ENCODE results near the gene DNAJC13. TPM values are rescaled to one million over a fixed set of nuclear protein-coding genes. Genes with fewer than 3 reads are reported as not detected.

The DNAJC13 gene
- total RNA-seq, 1 experiment from 2014 or later: 28.8 TPM

GRCh38 chr3:132394320-132394719 is 23.0 kb upstream of the DNAJC13 start:
- H3K27me3 ChIP-seq (ENCODE audit: insufficient read depth, low read length): no peaks in the 10 kb centered on the region
- TF ChIP-seq SIN3A (IDR thresholded peaks at IDR 0.05; ENCODE audit: low read depth): no peak
- no peak for TF ChIP-seq FOSL1 (IDR thresholded peaks at IDR 0.05; ENCODE audit: low read depth)
- no peak for TF ChIP-seq EZH2phosphoT487 (IDR thresholded peaks at IDR 0.05; ENCODE audit: borderline replicate concordance)
- TF ChIP-seq EGR1 (IDR thresholded peaks at IDR 0.05; ENCODE audit: low read depth): no peak
- no peak for TF ChIP-seq ZFX (IDR thresholded peaks at IDR 0.05)
- H3K36me3 ChIP-seq (ENCODE audit: control insufficient read depth in 1 of 2, insufficient read depth in 2 of 2, low read length in 2 of 2): no peaks in the 10 kb centered on the region
- H3K79me2 ChIP-seq (ENCODE audit: insufficient read depth, low read length): no peaks in the 10 kb centered on the region
- no TSS peak for BruUV-seq (replicated peaks)
- H3K4me2 ChIP-seq (ENCODE audit: low read length): no peak overlapping the region
- H2AFZ ChIP-seq (ENCODE audit: low read depth, low read length, poor library complexity, severe bottlenecking): no peak overlapping the region
- no peak overlapping the region for H3K27ac ChIP-seq (ENCODE audit: low read depth, low read length)
- no peak overlapping the region for H3K9ac ChIP-seq (ENCODE audit: low read length)
- intact Hi-C loops (cut with micrococcal nuclease): loop anchor here (10.0 kb wide), 1 partner anchor 1370 kb away; the partner anchor contains the start of genes ASTE1 and NEK11
- H3K4me3 ChIP-seq (replicated peaks in 1 of 2; ENCODE audit: low read depth in 1 of 2, low read length in 2 of 2): no peak overlapping the region
- RAD21 ChIA-PET (ENCODE audit: low non-redundant PET in 1 of 2, low total read pairs in 2 of 2, uncharacterized antibody in 2 of 2, unreplicated experiment in 2 of 2): no interaction called here
- DNase-seq (ENCODE audit: low read depth, low spot score) (no peak), ATAC-seq (no peak)
- no peaks in the 10 kb centered on the region; a peak in 1 of 4 replicates for H3K4me1 ChIP-seq (ENCODE audit: control insufficient read depth in 1 of 2, insufficient read depth in 2 of 2, low read length in 2 of 2)
- no peaks in the 10 kb centered on the region for H3K9me3 ChIP-seq (ENCODE audit: control insufficient read depth in 1 of 2, insufficient read depth in 1 of 2, low read depth in 1 of 2, low read length in 2 of 2)
- H3K9me2 ChIP-seq (ENCODE audit: insufficient read depth): no peaks in the 10 kb centered on the region
- POLR2A ChIA-PET: no interaction called here
- H4K20me1 ChIP-seq (ENCODE audit: insufficient read depth): no peaks in the 10 kb centered on the region
- CTCF ChIA-PET: no interaction called here

- ChIA-PET RAD21 (ENCODE audit: low non-redundant PET in 1 of 2, low total read pairs in 2 of 2, uncharacterized antibody in 2 of 2, unreplicated experiment in 2 of 2) (no interaction called here), CTCF (no interaction called here), POLR2A (no interaction called here)
- no peaks in the 10 kb centered on the region for H3K36me3 ChIP-seq (ENCODE audit: control insufficient read depth in 1 of 2, insufficient read depth in 2 of 2, low read length in 2 of 2)
- no peak overlapping the region for H3K4me2 ChIP-seq (ENCODE audit: low read length)
- H3K9me2 ChIP-seq (ENCODE audit: insufficient read depth): no peaks in the 10 kb centered on the region
- ATAC-seq: 0 out of 2 replicates have a peak, but pooled peaks have one; percentile 34
- no peaks in the 10 kb centered on the region for H3K9me3 ChIP-seq (ENCODE audit: control insufficient read depth in 1 of 2, insufficient read depth in 1 of 2, low read depth in 1 of 2, low read length in 2 of 2)
- BruUV-seq (replicated peaks): no TSS peak
- H3K27me3 ChIP-seq (ENCODE audit: insufficient read depth, low read length): no peaks in the 10 kb centered on the region
- no peak for DNase-seq (ENCODE audit: low read depth, low spot score)
- no peak overlapping the region for H3K27ac ChIP-seq (ENCODE audit: low read depth, low read length)
- H3K9ac ChIP-seq (ENCODE audit: low read length): no peak overlapping the region
- no peak overlapping the region for H3K4me3 ChIP-seq (replicated peaks in 1 of 2; ENCODE audit: low read depth in 1 of 2, low read length in 2 of 2)
- no peaks in the 10 kb centered on the region for H4K20me1 ChIP-seq (ENCODE audit: insufficient read depth)
- intact Hi-C loops (cut with micrococcal nuclease): loop anchor here (5.0 to 10.0 kb wide), 2 partner anchors 358 to 1370 kb away; partner anchors contain the start of genes ASTE1, CPNE4 and NEK11
- no peak overlapping the region for H2AFZ ChIP-seq (ENCODE audit: low read depth, low read length, poor library complexity, severe bottlenecking)
- no peaks in the 10 kb centered on the region for H3K79me2 ChIP-seq (ENCODE audit: insufficient read depth, low read length)
- no peaks in the 10 kb centered on the region; a peak in 1 of 4 replicates for H3K4me1 ChIP-seq (ENCODE audit: control insufficient read depth in 1 of 2, insufficient read depth in 2 of 2, low read length in 2 of 2)
- TF ChIP-seq SP1 (IDR thresholded peaks at IDR 0.05; ENCODE audit: low read depth): no peak
- no peak for TF ChIP-seq EGR1 (IDR thresholded peaks at IDR 0.05; ENCODE audit: low read depth)
- TF ChIP-seq ZBTB33 (IDR thresholded peaks at IDR 0.05; ENCODE audit: extremely low read depth, insufficient replicate concordance, low read length): no peak
- no peak for TF ChIP-seq REST (IDR thresholded peaks at IDR 0.05; ENCODE audit: low read depth)
- TF ChIP-seq JUND (IDR thresholded peaks at IDR 0.05): no peak
- no peak for TF ChIP-seq RAD21 (IDR thresholded peaks at IDR 0.05; ENCODE audit: low read depth)
- no peak for TF ChIP-seq CTCF (IDR thresholded peaks at IDR 0.05 in 2 of 3, conservative IDR thresholded peaks at IDR 0.05 in 1 of 3; ENCODE audit: borderline replicate concordance in 1 of 3, insufficient read depth in 1 of 3, low read depth in 2 of 3, low read length in 2 of 3)
- no peak for TF ChIP-seq FOSL1 (IDR thresholded peaks at IDR 0.05; ENCODE audit: low read depth)
- TF ChIP-seq POLR2AphosphoS5 (IDR thresholded peaks at IDR 0.05; ENCODE audit: low read depth, low read length): no peak
- no peak for TF ChIP-seq ZFX (IDR thresholded peaks at IDR 0.05)
- TF ChIP-seq CEBPB (IDR thresholded peaks at IDR 0.05; ENCODE audit: low read depth): no peak
- no peak for TF ChIP-seq POLR2A (IDR thresholded peaks at IDR 0.05; ENCODE audit: borderline replicate concordance, extremely low read depth, insufficient read depth, insufficient read length)
These were observed 22.2 kb upstream of the DNAJC13 start for GRCh38 chr3:132395126-132395525.
